Measurements from ENCODE around the gene TMEM247.

- TF ChIP-seq CTCF (IDR thresholded peaks at IDR 0.05) (no peak), POLR2A (IDR thresholded peaks at IDR 0.05) (no peak)
Measured at GRCh38 chr2:46456789-46457188, 22.6 kb upstream of the TMEM247 start.
